ENCODE results near the gene ATL3.

- TF ChIP-seq CTCF (IDR thresholded peaks at IDR 0.05 in 2 of 3, conservative IDR thresholded peaks at IDR 0.05 in 1 of 3; ENCODE audit: borderline replicate concordance in 1 of 3, insufficient read depth in 1 of 3, low read depth in 2 of 3, low read length in 2 of 3), result no peak
- TF ChIP-seq CBX3 (IDR thresholded peaks at IDR 0.05; ENCODE audit: low read depth), result no peak
- no peak for TF ChIP-seq ZFX (IDR thresholded peaks at IDR 0.05)
- peak; percentile 68 for TF ChIP-seq MAX (IDR thresholded peaks at IDR 0.05)
- TF ChIP-seq RAD21 (IDR thresholded peaks at IDR 0.05; ENCODE audit: low read depth), result no peak
- no peak for TF ChIP-seq ATF3 (IDR thresholded peaks at IDR 0.05)
- TF ChIP-seq EZH2 (IDR thresholded peaks at IDR 0.05), result no peak
- TF ChIP-seq POLR2AphosphoS5 (IDR thresholded peaks at IDR 0.05; ENCODE audit: low read depth, low read length), result peak; percentile 70
- no peak for TF ChIP-seq REST (IDR thresholded peaks at IDR 0.05; ENCODE audit: low read depth)
- no peak for TF ChIP-seq ZBTB33 (IDR thresholded peaks at IDR 0.05; ENCODE audit: extremely low read depth, insufficient replicate concordance, low read length)
- no peak for TF ChIP-seq SP1 (IDR thresholded peaks at IDR 0.05; ENCODE audit: low read depth)
- no peak for TF ChIP-seq POLR2A (IDR thresholded peaks at IDR 0.05; ENCODE audit: borderline replicate concordance, extremely low read depth, insufficient read depth, insufficient read length)
- no peak for TF ChIP-seq TCF7L2 (IDR thresholded peaks at IDR 0.05; ENCODE audit: borderline replicate concordance, extremely low read depth, insufficient read depth, insufficient read length)
Measured at GRCh38 chr11:63614136-63614671, 57.0 kb downstream of the ATL3 start, which contains the start of gene PLAAT3.
